ENCODE results near the gene KHK. TPM values are rescaled to one million over a fixed set of nuclear protein-coding genes. Genes with fewer than 3 reads are reported as not detected.

Gene KHK
- polyA plus RNA-seq, 2 of the 4 experiments (the other 2 are of a cell fraction): 4.2 to 7.6 TPM

- no peak for TF ChIP-seq MAZ (IDR thresholded peaks at IDR 0.05; ENCODE audit: borderline replicate concordance, low read depth, low read length)
- TF ChIP-seq PHF8 (IDR thresholded peaks at IDR 0.05; ENCODE audit: borderline replicate concordance, low read depth): no peak
- no peak for TF ChIP-seq NPAS2 (CRISPR knock-in tag; IDR thresholded peaks at IDR 0.05; ENCODE audit: borderline replicate concordance)
- no peak for TF ChIP-seq CHD2 (IDR thresholded peaks at IDR 0.05; ENCODE audit: low read length, partially characterized antibody)
- no peak for TF ChIP-seq FOXS1 (CRISPR knock-in tag; IDR thresholded peaks at IDR 0.05)
- no peak for TF ChIP-seq ESRRA (IDR thresholded peaks at IDR 0.05; ENCODE audit: borderline replicate concordance, low read length)
These were observed 32.8 kb upstream of the KHK start (continued) for GRCh38 chr2:27053776-27054175.

GRCh38 chr2:27054721-27055120 lies 31.9 kb upstream of the KHK start:
- H3K4me1 ChIP-seq: peaks cover 7% of the 10 kb centered on the region; the same call in 1 of the 3 replicates
- no peak overlapping the region for H3K4me2 ChIP-seq
- CTCF ChIA-PET: interaction anchor here (0.6 to 13.5 kb wide), 8 partner anchors 14 to 209 kb away, joined by 3 to 143 read pairs (median 5); partner anchors contain the start of gene OST4
- TF ChIP-seq RNF2 (IDR thresholded peaks at IDR 0.05; ENCODE audit: borderline replicate concordance, low read depth): no peak
- no peak for TF ChIP-seq CEBPB (IDR thresholded peaks at IDR 0.05)
- no peak for TF ChIP-seq HDAC2 (IDR thresholded peaks at IDR 0.05)
- no peak for TF ChIP-seq RFX5 (IDR thresholded peaks at IDR 0.05)
- no peak for TF ChIP-seq KDM1A (IDR thresholded peaks at IDR 0.05; ENCODE audit: low read depth)
- TF ChIP-seq ZSCAN20 (CRISPR knock-in tag; IDR thresholded peaks at IDR 0.05): no peak
- TF ChIP-seq, protein P1, sequence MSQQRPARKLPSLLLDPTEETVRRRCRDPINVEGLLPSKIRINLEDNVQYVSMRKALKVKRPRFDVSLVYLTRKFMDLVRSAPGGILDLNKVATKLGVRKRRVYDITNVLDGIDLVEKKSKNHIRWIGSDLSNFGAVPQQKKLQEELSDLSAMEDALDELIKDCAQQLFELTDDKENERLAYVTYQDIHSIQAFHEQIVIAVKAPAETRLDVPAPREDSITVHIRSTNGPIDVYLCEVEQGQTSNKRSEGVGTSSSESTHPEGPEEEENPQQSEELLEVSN (IDR thresholded peaks at IDR 0.05; ENCODE audit: borderline replicate concordance, low read depth): no peak
- DNase-seq (ENCODE audit: low read depth in 1 of 2, low spot score in 1 of 2) (no peak), ATAC-seq (no peak), FAIRE-seq (no peak)
- WGBS (ENCODE audit: missing lambda C conversion rate): 92% methylated on average over 11 of the region's 11 CpGs
- H3K9me3 ChIP-seq: no peaks in the 10 kb centered on the region
- POLR2A ChIA-PET: interaction anchor here (1.1 to 3.4 kb wide), 3 partner anchors 12 to 17 kb away, joined by 3 to 14 read pairs (median 11); partner anchors contain the start of gene OST4
- H3K27ac ChIP-seq: no peak overlapping the region
- H3K4me3 ChIP-seq: no peak overlapping the region

GRCh38 chr2:27057184-27057583 lies 29.4 kb upstream of the KHK start:
- no peak overlapping the region for H3K27ac ChIP-seq
- peaks cover 6% of the 10 kb centered on the region; the same call in 1 of the 3 replicates for H3K4me1 ChIP-seq
- WGBS (ENCODE audit: missing lambda C conversion rate): 88% methylated on average over 6 of the region's 6 CpGs
- POLR2A ChIA-PET: interaction anchor here (5.5 kb wide), 1 partner anchor 14 kb away, joined by 35 read pairs; the partner anchor contains the start of gene OST4
- CTCF ChIA-PET: interaction anchor here (1.5 to 18.7 kb wide), 5 partner anchors 12 to 134 kb away, joined by 3 to 253 read pairs (median 16); partner anchors contain the start of genes EMILIN1, KHK and OST4
- DNase-seq (ENCODE audit: low read depth in 1 of 2, low spot score in 1 of 2): no peak
- H3K4me2 ChIP-seq: no peak overlapping the region
- no peaks in the 10 kb centered on the region for H3K9me3 ChIP-seq
- no peak overlapping the region for H3K4me3 ChIP-seq
- ATAC-seq: no peak
- no peak for TF ChIP-seq HDAC2 (IDR thresholded peaks at IDR 0.05)
- no peak for TF ChIP-seq MAFK (IDR thresholded peaks at IDR 0.05; ENCODE audit: partially characterized antibody)
- TF ChIP-seq ESRRA (IDR thresholded peaks at IDR 0.05; ENCODE audit: borderline replicate concordance, low read length): no peak
- TF ChIP-seq SREBF2 (IDR thresholded peaks at IDR 0.05): no peak
- no peak for TF ChIP-seq KDM1A (IDR thresholded peaks at IDR 0.05; ENCODE audit: low read depth)
- TF ChIP-seq HOXB5 (CRISPR knock-in tag; IDR thresholded peaks at IDR 0.05): no peak
- TF ChIP-seq GATA3 (IDR thresholded peaks at IDR 0.05; ENCODE audit: borderline replicate concordance): no peak
- no peak for TF ChIP-seq MYC (IDR thresholded peaks at IDR 0.05; ENCODE audit: borderline replicate concordance, low read length)
- no peak for TF ChIP-seq RCOR1 (IDR thresholded peaks at IDR 0.05; ENCODE audit: low read depth, low read length)
- TF ChIP-seq ZFP36 (IDR thresholded peaks at IDR 0.05; ENCODE audit: borderline replicate concordance, partially characterized antibody): no peak
- no peak for TF ChIP-seq EHF (CRISPR knock-in tag; IDR thresholded peaks at IDR 0.05)
- TF ChIP-seq, protein P1 (IDR thresholded peaks at IDR 0.05; ENCODE audit: borderline replicate concordance, low read depth): no peak
- no peak for TF ChIP-seq EHMT2 (IDR thresholded peaks at IDR 0.05; ENCODE audit: low read depth)
- no peak for TF ChIP-seq HOXA7 (CRISPR knock-in tag; IDR thresholded peaks at IDR 0.05)
- no peak for TF ChIP-seq MAZ (IDR thresholded peaks at IDR 0.05; ENCODE audit: borderline replicate concordance, low read depth, low read length)
- no peak for TF ChIP-seq JUNB (IDR thresholded peaks at IDR 0.05)
- no peak for FAIRE-seq

Measured in A549 (cell line).